ENCODE data around the gene OR2G6.
"Not testable (repeated sequence)": the region's sequence is repeated elsewhere in the genome, so short reads cannot be mapped to it uniquely, and the experiment has no call there.

Gene OR2G6

GRCh38 chr1:248574657-248575056 is 66.8 kb downstream of the OR2G6 start, which contains the start of gene OR2T34:
Gene OR2T34 (minus strand): TSS chr1:248574757. CDS start chr1:248574757, 0 bp downstream.
- not testable (repeated sequence) for DNase-seq (ENCODE audit: low spot score)

- no peak for DNase-seq (ENCODE audit: low spot score)
Observed at GRCh38 chr1:248576260-248576980, 68.5 kb downstream of the OR2G6 start.
